IMR-90 (cell line): ENCODE measurements around the gene MTM1.

Source experiments
- CHD1 ChIP-seq: IDR thresholded peaks from 2 replicates; pipeline ENCODE4 v1.6.1; 2012; ENCODE audit warnings: low read depth, low read length, improper control_type of control experiment
- MAZ ChIP-seq: IDR thresholded peaks from 2 replicates; pipeline ENCODE4 v1.6.1; 2012; ENCODE audit warnings: low read depth, mild to moderate bottlenecking, low read length, improper control_type of control experiment, moderate library complexity, borderline replicate concordance
- MXI1 ChIP-seq: IDR thresholded peaks from 2 replicates; pipeline ENCODE4 v1.6.1; 2012; ENCODE audit warnings: low read depth, mild to moderate bottlenecking, low read length, moderate library complexity, borderline replicate concordance
- NFE2L2 ChIP-seq: fragments of 150-350 bp; IDR thresholded peaks from 2 replicates; pipeline ENCODE4 v1.6.1; 2016; ENCODE audit warnings: low read depth, mild to moderate bottlenecking, low read length
- POLR2A ChIP-seq: IDR thresholded peaks from 2 replicates; pipeline ENCODE4 v1.6.1; 2012; ENCODE audit warnings: mild to moderate bottlenecking, low read depth, low read length
- RAD21 ChIP-seq: IDR thresholded peaks from 2 replicates; pipeline ENCODE4 v1.6.1; 2012; ENCODE audit warnings: low read length, improper control_type of control experiment
- RCOR1 ChIP-seq: IDR thresholded peaks from 2 replicates; pipeline ENCODE4 v1.6.1; 2012; ENCODE audit warnings: mild to moderate bottlenecking, low read length, improper control_type of control experiment; ENCODE audit not compliant: insufficient replicate concordance
- RFX5 ChIP-seq: IDR thresholded peaks from 2 replicates; pipeline ENCODE4 v1.8.0; 2012; ENCODE audit warnings: low read depth, mild to moderate bottlenecking, low read length, moderate library complexity
- SMC3 ChIP-seq: fragments of 150-350 bp; IDR thresholded peaks from 2 replicates; pipeline ENCODE4 v1.6.1; 2016; ENCODE audit warnings: low read depth, mild to moderate bottlenecking, antibody characterized with exemption, low read length, moderate library complexity
- TF ChIP-seq, protein P1 (sequence below): conservative IDR thresholded peaks from 2 replicates; pipeline ENCODE4 v1.5.1; 2012; ENCODE audit warnings: mild to moderate bottlenecking, low read depth, low read length, improper control_type of control experiment
- TF ChIP-seq, protein P2 (sequence below): fragments of 150-350 bp; IDR thresholded peaks from 2 replicates; pipeline ENCODE4 v1.6.1; 2017; ENCODE audit warnings: mild to moderate bottlenecking, antibody characterized with exemption, low read length, low read depth
- TF ChIP-seq, protein P3 (sequence below): fragments of 150-350 bp; IDR thresholded peaks from 2 replicates; pipeline ENCODE4 v1.6.1; 2016; ENCODE audit warnings: low read depth, mild to moderate bottlenecking, low read length, moderate library complexity, borderline replicate concordance

DNA sequence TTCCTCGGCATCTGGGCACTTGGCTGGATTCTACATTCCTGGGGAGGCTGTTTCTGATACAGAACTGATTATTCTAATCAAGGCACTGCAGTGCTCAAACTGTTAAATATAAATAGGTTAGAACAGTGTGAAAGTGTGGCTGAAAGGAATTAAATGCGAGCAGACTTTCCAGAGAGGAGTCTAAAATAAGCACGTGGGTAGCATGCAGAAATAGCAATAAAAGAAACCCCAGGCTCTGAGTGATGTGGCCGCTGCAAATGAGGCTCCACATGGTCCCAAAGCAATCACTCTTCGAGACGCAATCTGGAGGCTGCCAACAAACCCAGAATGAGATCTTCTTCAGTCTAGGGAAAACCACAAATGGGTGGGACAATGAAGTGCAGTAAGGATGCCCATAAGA is 30.6 kb upstream of the MTM1 start:
- TF ChIP-seq, protein P1, sequence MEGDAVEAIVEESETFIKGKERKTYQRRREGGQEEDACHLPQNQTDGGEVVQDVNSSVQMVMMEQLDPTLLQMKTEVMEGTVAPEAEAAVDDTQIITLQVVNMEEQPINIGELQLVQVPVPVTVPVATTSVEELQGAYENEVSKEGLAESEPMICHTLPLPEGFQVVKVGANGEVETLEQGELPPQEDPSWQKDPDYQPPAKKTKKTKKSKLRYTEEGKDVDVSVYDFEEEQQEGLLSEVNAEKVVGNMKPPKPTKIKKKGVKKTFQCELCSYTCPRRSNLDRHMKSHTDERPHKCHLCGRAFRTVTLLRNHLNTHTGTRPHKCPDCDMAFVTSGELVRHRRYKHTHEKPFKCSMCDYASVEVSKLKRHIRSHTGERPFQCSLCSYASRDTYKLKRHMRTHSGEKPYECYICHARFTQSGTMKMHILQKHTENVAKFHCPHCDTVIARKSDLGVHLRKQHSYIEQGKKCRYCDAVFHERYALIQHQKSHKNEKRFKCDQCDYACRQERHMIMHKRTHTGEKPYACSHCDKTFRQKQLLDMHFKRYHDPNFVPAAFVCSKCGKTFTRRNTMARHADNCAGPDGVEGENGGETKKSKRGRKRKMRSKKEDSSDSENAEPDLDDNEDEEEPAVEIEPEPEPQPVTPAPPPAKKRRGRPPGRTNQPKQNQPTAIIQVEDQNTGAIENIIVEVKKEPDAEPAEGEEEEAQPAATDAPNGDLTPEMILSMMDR = no peak
- TF ChIP-seq CHD1 = no peak
- no peak for TF ChIP-seq RAD21
- no peak for TF ChIP-seq POLR2A
- no peak for TF ChIP-seq MAZ
- TF ChIP-seq SMC3 = no peak
- no peak for TF ChIP-seq NFE2L2
- TF ChIP-seq MXI1 = no peak
- TF ChIP-seq RCOR1 = no peak
- TF ChIP-seq, protein P2, sequence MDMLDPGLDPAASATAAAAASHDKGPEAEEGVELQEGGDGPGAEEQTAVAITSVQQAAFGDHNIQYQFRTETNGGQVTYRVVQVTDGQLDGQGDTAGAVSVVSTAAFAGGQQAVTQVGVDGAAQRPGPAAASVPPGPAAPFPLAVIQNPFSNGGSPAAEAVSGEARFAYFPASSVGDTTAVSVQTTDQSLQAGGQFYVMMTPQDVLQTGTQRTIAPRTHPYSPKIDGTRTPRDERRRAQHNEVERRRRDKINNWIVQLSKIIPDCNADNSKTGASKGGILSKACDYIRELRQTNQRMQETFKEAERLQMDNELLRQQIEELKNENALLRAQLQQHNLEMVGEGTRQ = no peak
- TF ChIP-seq RFX5 = no peak
- TF ChIP-seq, protein P3, sequence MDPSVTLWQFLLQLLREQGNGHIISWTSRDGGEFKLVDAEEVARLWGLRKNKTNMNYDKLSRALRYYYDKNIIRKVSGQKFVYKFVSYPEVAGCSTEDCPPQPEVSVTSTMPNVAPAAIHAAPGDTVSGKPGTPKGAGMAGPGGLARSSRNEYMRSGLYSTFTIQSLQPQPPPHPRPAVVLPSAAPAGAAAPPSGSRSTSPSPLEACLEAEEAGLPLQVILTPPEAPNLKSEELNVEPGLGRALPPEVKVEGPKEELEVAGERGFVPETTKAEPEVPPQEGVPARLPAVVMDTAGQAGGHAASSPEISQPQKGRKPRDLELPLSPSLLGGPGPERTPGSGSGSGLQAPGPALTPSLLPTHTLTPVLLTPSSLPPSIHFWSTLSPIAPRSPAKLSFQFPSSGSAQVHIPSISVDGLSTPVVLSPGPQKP = no peak
